HG03521 (cell line): ENCODE data around the gene FAM161B.
"Not testable (repeated sequence)": the region's sequence is repeated elsewhere in the genome, so short reads cannot be mapped to it uniquely, and the experiment has no call there.

Experiments
- ATAC-seq: cut with Tn5 transposase; IDR thresholded peaks from one replicate; pipeline ENCODE4 v1.9.1; 2021; ENCODE audit warnings: mild to moderate bottlenecking, moderate library complexity; ENCODE audit not compliant: unreplicated experiment

FAM161B gene, protein sequence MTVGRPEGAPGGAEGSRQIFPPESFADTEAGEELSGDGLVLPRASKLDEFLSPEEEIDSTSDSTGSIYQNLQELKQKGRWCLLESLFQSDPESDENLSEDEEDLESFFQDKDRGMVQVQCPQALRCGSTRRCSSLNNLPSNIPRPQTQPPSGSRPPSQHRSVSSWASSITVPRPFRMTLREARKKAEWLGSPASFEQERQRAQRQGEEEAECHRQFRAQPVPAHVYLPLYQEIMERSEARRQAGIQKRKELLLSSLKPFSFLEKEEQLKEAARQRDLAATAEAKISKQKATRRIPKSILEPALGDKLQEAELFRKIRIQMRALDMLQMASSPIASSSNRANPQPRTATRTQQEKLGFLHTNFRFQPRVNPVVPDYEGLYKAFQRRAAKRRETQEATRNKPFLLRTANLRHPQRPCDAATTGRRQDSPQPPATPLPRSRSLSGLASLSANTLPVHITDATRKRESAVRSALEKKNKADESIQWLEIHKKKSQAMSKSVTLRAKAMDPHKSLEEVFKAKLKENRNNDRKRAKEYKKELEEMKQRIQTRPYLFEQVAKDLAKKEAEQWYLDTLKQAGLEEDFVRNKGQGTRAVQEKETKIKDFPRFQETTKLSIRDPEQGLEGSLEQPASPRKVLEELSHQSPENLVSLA

DNA sequence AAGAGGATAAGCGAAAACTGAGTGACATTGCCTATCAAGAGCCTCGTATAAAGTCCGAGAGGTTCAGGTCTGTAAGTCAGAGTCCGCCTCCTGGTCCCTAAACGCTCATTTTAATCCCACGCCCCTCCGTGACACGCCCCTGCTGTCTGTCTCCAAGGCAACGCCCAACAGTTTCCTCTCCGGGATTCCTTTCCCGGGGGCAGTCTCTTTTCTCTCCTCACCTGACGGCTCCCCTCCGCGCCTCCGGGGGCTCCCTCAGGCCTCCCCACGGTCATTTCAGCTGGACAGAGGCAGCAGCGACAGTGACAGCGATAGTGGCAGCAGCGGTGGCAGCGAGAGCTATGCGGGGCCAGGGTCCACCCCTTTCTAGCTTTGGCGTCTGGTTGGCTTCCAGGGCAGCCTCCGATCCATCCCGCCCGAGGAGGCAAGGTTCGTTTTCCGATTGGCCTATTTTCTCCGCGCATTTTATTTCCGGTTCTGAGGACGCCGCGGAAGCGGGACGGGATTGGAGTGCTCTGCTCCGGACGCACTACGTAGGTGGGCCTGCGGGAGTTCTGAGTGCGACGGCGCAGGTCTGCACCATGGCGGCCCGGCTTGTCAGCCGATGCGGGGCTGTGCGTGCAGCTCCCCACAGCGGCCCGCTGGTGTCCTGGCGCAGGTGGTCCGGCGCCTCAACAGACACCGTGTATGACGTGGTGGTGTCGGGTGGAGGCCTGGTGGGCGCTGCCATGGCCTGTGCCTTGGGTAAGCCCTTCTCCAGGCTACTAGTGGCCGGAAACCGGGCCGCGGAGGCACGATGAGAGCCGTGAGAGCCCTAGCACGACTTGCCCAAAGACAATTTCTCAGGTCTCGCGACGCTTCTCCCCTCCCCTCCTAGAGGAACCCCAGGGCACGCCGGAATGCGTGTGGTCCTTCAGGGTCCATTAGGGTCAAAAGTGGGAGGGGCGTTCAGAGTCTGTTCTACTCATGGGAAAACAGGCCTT, at the start of gene FAM161B, which contains the start of gene COQ6:
FAM161B (minus strand) TSS at position 343 of the 983 bp plus-strand sequence; CDS start at position 275, 68 bp downstream.
COQ6 (plus strand) TSS at position 551 of the 983 bp plus-strand sequence; CDS start at position 582, 31 bp downstream.
- peak; percentile 88 for ATAC-seq

DNA sequence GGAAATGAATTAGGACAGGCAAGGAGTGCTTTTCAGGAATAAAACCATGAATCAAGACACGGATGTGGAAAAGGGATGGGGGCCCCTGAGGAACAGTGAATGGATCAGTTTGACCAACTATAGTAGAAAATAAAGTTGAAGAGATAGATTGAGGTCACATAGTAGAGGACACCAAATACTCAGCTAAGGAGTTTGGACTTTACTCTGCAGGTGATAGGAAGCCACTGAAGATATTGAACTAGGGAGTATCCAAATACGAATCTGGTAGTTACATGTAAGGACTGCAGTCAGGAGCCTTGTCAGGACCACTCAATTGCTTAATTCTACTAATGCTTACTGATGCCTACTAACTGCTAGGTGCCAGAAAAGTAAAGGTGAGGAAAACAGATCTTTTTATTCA, 48.8 kb upstream of the FAM161B start:
- ATAC-seq: no peak

DNA sequence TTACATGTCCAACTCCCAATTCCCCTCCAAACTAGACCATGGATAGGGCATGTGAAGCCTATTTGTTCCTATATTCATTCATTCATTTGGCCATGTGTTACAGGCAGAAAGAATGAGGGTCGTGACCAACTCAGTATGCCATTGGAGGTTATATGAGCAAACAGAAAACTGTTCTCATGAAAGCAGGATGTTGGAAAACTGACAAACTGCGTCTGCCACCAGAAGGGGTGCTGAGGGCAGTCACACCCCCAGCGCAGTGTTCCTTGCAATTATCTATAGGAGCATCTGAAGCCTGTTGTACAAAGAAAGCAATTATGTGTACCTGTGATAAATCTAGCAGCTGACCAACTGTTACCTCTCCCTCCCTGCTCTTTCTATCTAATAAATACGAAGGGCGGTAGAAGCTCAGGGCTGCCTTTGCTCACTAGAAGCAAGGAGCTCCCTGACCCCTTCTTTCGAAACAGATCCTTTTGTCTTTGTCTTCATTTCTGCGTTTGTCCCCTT, 48.1 kb upstream of the FAM161B start:
- ATAC-seq: no peak

DNA sequence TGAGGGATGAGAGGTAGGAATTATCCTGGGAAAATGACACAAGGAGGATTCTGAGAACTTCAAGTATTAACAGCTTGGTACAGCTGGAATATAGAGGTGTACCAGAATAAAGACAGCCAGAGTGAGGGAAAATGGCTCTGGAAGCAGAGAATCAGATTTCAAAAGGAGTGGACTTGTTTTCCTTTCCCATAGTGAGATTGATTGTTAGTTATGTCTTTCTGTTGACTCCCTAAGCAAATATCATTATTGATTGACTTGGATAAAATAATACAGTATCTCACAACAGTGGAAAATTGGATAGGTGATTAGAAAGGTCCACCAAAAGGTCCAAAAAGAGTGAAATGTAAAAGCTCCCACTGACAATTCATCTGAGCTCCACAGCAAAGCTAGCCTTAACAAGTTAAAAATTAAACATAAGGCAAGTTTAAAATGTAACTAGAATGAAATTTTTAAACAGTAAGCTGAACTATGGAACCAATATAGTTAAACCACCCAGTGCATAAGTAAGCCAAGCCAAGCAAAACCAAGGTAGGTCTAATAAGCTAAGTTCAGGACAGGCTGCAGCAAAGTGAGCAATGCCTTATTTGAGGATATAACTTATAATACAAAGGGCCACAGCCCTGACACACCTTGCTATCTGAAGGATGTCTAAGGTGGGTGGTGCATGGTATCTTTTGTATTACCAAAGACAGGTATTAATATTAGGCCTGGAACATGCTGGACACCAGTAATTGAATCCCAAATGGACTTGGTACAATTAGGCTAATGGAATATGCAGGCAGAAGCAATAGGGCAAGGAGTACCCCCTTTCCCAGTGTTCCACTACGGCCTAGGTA, 47.4 kb upstream of the FAM161B start:
- ATAC-seq: no peak

DNA sequence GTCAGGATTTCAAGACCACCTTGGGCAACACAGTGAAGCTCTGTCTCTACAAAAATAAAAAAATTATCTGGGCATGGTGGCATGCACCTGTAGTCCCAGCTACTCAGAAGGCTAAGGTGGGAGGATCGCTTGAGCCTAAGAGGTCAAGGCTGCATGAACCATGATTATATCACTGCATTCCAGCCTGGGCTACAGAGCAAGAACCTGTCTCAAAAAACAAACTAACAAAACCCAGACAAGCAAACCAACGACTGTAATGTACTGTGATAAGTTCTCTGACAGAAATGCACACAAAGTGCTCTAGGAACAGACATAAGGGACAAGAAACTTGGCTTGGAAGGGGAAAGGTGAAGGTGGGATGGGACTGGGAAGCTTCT, 46.8 kb upstream of the FAM161B start:
- no peak for ATAC-seq

DNA sequence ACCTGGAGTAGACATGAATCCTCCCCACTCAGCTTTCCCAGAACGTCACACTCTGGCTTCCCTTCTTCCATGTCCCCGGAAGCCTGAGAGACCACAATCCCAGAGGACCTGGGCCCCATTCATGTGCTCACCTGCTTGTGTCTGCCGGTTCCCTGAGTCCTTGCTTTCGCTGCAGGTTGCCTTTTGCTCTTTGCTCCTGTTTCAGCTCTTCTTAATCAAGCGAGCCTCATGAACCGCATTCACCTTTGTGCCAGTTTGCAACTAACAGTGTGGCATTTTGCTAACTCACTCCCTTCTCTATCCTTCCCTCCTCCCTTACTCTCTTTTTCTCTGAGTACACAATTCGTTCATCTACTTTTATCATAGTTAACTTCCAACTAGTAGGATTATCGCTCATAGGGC, 46.1 kb upstream of the FAM161B start:
- no peak for ATAC-seq

DNA sequence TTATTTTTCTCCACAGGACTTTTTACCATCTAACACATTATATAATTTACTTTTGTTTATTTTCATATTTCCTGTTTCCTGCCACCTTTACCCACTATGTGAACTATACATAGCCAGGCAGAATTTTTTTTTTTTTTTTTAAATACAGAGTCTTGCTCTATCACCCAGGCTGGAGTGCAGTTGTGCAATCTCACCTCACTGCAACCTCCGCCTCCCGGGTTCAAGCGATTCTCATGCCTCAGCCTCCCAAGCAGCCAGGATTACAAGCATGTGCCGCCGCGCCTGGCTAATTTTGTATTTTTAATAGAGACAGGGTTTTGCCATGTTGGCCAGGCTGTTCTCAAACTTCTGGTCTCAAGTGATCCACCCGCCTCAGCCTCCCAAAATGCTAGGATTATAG, 45.0 kb upstream of the FAM161B start:
- not testable (repeated sequence) for ATAC-seq

DNA sequence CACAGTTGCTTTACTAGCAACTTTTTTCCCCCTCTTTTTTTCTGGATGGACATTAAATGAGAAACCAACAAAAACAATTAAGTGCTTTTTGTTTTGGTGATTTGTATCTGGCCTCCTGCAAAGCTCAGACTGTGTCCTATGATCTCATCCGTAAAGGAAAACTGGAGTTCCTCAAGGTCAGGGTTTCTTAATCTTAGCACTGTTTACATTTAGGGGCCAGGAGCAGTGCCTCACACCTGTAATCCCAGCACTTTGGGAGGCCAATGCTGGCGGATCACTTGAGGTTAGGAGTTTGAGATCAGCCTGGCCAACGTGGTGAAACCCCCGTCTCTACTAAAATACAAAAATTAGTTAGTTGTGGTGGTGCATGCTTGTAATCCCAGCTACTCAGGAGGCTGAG, 41.2 kb upstream of the FAM161B start:
- no peak for ATAC-seq

DNA sequence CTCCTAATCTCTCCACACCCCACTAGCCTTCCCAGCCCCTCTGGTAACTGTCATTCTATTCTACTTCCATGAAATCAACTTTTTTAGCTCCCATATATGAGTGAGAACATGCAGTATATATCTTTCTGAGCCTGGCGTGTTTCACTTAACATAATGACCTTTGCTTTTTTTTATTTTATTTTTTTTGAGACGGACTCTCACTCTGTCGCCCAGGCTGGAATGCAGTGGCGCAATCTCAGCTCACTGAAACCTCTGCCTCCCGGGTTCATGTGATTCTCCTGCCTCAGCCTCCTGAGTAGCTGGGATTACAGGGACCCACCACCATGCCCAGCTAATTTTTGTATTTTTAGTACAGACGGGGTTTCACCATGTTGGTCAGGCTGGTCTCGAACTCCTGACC, 38.8 kb upstream of the FAM161B start:
- ATAC-seq: not testable (repeated sequence)

DNA sequence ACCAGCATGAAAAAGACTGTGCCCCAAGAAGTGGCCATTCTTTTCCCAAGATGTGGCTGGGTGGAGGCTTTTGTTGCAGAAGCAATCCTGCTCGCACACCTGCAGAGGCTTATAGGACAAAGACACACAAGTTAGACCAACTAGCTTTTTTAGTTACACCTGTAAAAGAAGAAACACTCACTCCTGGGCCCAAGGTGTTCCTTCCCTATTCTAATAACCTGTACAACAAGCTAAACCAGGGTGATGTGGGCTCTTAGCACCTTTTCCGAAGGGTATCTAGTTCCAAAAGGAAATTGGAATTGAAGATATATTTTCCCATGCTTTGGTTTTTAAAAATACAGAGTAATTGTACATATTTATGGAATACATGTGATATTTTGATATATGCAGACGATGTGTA, 38.2 kb upstream of the FAM161B start:
- ATAC-seq: no peak

DNA sequence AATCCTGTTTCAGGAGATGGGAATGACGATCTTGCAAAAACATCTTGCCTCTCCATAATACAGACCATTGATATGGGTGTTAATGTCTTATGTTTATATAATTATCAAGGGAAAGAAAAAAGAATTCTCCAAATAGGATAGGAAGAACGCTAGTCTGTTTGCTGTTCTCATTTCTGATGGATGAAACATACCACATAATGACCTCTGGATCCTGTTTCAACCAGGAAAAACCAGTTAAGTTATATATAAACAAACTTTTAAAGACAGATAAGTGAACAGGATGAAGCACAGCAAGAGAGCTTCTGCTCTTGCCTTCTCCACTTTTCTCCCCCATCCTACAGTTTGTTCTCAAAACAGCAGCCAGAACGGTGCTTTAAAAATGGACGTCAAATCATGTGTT, 28.0 kb upstream of the FAM161B start:
- ATAC-seq: no peak

DNA sequence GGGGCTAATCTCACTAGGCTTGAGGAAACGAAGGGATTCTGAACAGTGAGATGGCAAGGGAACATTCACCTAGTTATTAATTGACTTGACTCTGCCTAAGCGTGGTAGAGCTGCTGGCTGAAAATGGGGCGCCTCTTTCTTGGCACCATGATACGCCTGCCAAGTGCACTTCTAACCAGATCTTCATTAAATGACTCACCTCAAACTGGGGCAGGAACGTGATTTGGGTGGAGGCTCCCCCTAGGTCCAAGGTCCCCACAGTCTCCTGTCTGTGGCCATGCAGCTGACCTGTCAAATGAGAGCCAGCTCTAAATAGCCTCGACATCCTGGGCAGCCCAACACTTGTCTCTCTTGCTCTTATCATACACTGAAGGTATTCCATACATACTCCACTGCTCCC, 26.2 kb upstream of the FAM161B start:
- ATAC-seq: no peak

DNA sequence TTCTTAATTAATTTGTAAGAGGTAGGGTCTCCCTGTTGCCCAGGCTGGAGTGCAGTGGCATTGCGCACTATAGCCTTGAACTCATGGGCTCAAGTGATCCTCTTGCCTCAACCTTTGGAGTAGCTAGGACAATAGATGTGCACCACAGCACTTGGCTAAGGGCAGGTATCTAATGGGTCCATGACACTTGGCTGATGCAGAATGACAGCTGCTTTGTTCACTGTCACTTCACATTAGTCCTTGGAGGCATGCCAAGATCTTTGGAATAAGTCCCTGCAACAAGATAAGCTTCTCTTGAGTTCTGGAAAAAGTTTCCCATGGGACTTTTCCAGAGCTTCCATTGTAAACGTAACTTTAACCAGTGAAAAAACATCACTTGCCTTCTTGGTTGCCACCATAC, 23.6 kb upstream of the FAM161B start:
- no peak for ATAC-seq

DNA sequence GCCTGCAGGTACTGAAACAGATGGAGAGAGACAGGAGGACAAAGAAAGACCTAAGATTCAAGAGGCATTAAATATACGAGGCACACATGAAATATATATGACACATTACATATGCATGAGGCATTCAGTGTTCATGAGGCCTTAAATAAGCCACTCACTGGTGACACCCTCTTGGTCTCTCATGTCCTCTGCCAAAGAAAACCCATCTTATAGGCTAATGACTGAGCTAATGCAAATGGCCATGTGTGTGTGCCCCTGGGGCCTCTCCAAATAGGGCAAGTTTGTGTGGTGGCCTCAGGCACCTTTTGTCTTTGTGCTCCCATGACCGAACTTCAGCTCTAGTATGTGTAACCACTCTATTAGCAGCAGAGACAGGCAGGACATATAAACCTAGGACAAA, 19.0 kb upstream of the FAM161B start:
- no peak for ATAC-seq

DNA sequence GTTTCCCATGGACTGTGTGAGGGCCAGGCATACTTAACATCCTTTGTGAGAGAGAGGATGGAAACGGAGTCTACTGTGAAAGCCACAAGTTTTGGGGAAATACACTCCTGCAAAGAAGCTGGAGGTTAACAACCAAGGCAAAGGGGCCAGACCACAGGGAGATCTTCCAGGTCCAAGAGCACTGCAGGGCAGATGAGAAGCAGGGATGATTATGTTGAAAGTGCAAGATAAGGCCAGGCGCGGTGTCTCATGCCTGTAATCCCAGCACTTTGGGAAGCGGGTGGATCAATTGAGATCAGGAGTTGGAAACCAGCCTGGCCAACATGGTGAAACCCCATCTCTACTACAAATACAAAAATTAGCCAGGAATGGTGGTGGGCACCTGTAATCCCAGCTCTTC, 15.3 kb upstream of the FAM161B start:
- ATAC-seq: no peak

DNA sequence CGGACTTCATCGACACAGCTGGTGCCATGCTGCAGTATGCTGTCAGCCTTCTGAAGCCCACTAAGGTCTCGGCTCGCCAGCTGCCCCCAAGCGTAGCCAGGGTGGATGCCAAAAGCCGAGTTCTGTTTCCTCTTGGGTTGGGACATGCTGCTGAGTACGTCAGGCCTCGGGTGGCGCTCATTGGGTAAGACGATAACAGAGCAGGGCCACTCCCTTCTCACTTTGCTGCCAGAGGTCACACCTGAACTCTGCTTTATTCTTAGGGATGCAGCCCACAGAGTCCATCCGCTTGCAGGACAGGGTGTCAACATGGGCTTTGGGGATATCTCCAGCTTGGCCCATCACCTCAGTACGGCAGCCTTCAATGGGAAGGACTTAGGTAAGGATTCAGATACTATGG, 11.3 kb upstream of the FAM161B start:
- no peak for ATAC-seq

DNA sequence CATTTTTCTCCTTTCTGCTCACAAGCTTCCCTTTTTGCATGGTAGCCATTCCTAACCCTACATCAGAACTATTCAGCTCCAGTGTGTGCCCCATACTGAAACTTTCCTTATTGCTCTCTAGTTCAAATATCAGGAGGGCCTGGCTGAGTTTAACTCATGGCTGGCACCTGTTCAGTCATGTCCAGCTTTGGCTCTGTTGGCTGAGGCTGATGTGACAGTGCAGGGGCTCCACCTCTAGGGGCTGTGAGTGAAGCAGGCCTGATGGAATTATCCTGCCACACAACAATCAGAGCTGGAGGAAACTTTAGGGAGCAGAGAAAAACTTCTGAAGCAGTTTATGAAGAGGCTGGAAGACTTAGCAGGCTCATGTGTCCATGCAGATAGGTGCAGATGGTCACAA, 8.7 kb upstream of the FAM161B start:
- no peak for ATAC-seq

DNA sequence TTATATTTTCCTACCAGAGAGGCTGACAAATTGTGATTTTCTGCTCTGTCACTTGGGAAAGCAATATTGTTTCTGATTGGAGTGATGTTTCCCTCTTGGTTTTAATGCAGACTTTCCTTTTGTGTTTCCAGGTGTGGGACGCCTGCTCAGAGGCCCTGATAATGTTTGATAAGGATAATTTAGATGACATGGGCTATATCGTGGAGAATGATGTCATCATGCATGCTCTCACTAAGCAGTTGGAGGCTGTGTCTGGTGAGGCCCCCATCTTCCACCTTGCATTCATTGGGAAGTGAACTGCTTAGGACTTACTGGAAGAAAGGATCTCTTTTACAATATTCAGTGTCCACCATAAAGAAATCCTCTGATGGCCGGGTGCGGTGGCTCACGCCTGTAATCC, 5.8 kb upstream of the FAM161B start:
- ATAC-seq: no peak

DNA sequence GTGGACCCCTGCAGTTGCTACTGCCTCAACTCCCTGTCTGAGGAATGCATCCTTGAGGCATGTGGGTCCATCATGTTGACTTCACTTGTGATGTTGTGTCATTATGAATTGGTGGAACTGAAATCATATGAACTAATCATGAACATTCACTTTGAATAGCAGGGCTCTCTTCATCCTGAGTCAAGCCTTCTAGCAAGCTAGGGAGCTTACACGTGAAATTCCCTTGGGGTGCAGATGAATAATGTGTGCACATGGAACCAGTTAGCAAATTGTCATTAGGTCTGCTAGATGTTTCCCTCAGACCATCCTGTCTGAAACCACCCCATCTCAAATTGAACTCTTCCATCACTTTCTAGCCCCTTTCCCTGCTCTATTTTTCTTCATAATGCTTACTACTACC, 3.8 kb upstream of the FAM161B start:
- ATAC-seq: no peak

DNA sequence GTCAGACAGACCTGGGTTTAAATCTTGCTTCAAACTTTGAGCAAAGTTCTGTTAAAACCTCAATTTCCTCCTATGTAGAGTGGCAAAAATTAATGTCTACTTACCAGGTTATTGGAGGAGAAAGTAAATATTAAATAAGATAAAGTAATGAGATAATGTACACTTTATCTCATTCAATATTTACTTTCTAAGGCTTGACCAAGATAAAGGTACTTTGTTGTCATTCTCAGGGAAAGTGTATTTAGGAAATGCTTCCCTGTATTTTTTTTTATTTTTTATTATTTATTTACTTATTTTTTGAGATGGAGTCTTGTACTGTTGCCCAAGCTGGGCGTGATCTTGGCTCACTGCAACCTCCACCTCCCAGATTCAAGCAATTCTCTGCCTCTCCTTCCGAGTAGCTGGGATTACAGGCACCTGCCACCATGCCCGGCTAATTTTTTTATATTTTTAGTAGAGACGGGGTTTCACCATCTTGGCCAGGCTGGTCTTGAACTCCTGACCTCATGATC, 4.7 kb downstream of the FAM161B start:
- ATAC-seq: no peak
